ENCODE data around the gene OSTF1. TPM values are rescaled to one million over a fixed set of nuclear protein-coding genes. Genes with fewer than 3 reads are reported as not detected.

The OSTF1 gene
- total RNA-seq, 6 experiments from 2014 or later, result 57.9 to 71.6 (median 61.4) TPM

- no peak for DNase-seq
- H3K4me3 Mint-ChIP-seq, result no peak overlapping the region
- no peaks in the 10 kb centered on the region for H3K27me3 Mint-ChIP-seq (ENCODE audit: insufficient read depth)
- no peak overlapping the region for H3K27ac Mint-ChIP-seq
- peaks cover under 1% of the 10 kb centered on the region; the same call in 1 of the 2 replicates for H3K36me3 Mint-ChIP-seq (ENCODE audit: low read depth)
- peaks cover 7% of the 10 kb centered on the region; the same call in 1 of the 2 replicates for H3K4me1 Mint-ChIP-seq (ENCODE audit: low read depth)
- no peaks in the 10 kb centered on the region for H3K9me3 Mint-ChIP-seq
- no peak for TF ChIP-seq CTCF (IDR thresholded peaks at IDR 0.05)
Observed at GRCh38 chr9:75156858-75157257, 68.5 kb downstream of the OSTF1 start.

- H3K27ac Mint-ChIP-seq, result no peak overlapping the region
- H3K4me3 Mint-ChIP-seq, result no peak overlapping the region
- no peak for DNase-seq
- peaks cover 27% of the 10 kb centered on the region for H3K36me3 Mint-ChIP-seq (ENCODE audit: low read depth)
- no peak for TF ChIP-seq CTCF (IDR thresholded peaks at IDR 0.05)
- H3K9me3 Mint-ChIP-seq, result peaks cover 5% of the 10 kb centered on the region
- H3K27me3 Mint-ChIP-seq (ENCODE audit: insufficient read depth), result no peaks in the 10 kb centered on the region
- no peaks in the 10 kb centered on the region for H3K4me1 Mint-ChIP-seq (ENCODE audit: low read depth)
Observed at GRCh38 chr9:75161116-75161857, 73.0 kb downstream of the OSTF1 start.

GRCh38 chr9:75163764-75164163, 75.5 kb downstream of the OSTF1 start:
- peaks cover 19% of the 10 kb centered on the region for H3K9me3 Mint-ChIP-seq
- no peak overlapping the region for H3K27ac Mint-ChIP-seq
- DNase-seq, result no peak
- H3K27me3 Mint-ChIP-seq (ENCODE audit: insufficient read depth), result no peaks in the 10 kb centered on the region
- peaks cover 13% of the 10 kb centered on the region for H3K4me1 Mint-ChIP-seq (ENCODE audit: low read depth)
- TF ChIP-seq CTCF (IDR thresholded peaks at IDR 0.05), result no peak
- H3K36me3 Mint-ChIP-seq (ENCODE audit: low read depth), result peaks cover 51% of the 10 kb centered on the region
- no peak overlapping the region for H3K4me3 Mint-ChIP-seq

GRCh38 chr9:75164573-75164972, 76.3 kb downstream of the OSTF1 start:
- Mint-ChIP-seq H3K4me3 (no peak overlapping the region), H3K9me3 (peaks cover 19% of the 10 kb centered on the region), H3K27ac (no peak overlapping the region), H3K27me3 (ENCODE audit: insufficient read depth) (no peaks in the 10 kb centered on the region), H3K36me3 (ENCODE audit: low read depth) (peaks cover 53% of the 10 kb centered on the region), H3K4me1 (ENCODE audit: low read depth) (peaks cover 21% of the 10 kb centered on the region)
- no peak for DNase-seq
- TF ChIP-seq CTCF (IDR thresholded peaks at IDR 0.05), result no peak

GRCh38 chr9:75167281-75167680, 79.0 kb downstream of the OSTF1 start:
- no peaks in the 10 kb centered on the region for H3K27me3 Mint-ChIP-seq (ENCODE audit: insufficient read depth)
- no peak for TF ChIP-seq CTCF (IDR thresholded peaks at IDR 0.05)
- DNase-seq, result no peak
- peaks cover 19% of the 10 kb centered on the region for H3K9me3 Mint-ChIP-seq
- H3K27ac Mint-ChIP-seq, result no peak overlapping the region
- H3K36me3 Mint-ChIP-seq (ENCODE audit: low read depth), result peaks cover 57% of the 10 kb centered on the region
- H3K4me3 Mint-ChIP-seq, result no peak overlapping the region
- peaks cover 44% of the 10 kb centered on the region for H3K4me1 Mint-ChIP-seq (ENCODE audit: low read depth)
